ENCODE measurements around the gene PCNX3.

PCNX3 gene

GRCh38 chr11:65581928-65582327 is 33.6 kb upstream of the PCNX3 start:
- no peak overlapping the region for H3K9ac ChIP-seq (ENCODE audit: low read depth, low read length)
- no peaks in the 10 kb centered on the region for H3K36me3 ChIP-seq (ENCODE audit: control insufficient read depth, insufficient read depth, low read length)
- no peak overlapping the region for H3K4me3 ChIP-seq (ENCODE audit: low read depth, low read length)
- no peaks in the 10 kb centered on the region for H3K9me3 ChIP-seq (ENCODE audit: control insufficient read depth, insufficient read depth, low read length)
- no peak overlapping the region for H3K27ac ChIP-seq (ENCODE audit: low read depth, low read length)
- H3K4me1 ChIP-seq (ENCODE audit: control insufficient read depth, insufficient read depth, low read length) = no peaks in the 10 kb centered on the region
- peaks cover 67% of the 10 kb centered on the region for H3K27me3 ChIP-seq (ENCODE audit: control insufficient read depth, insufficient read depth, low read length)

GRCh38 chr11:65583589-65583988 is 32.0 kb upstream of the PCNX3 start:
- Histone ChIP-seq H3K9ac (ENCODE audit: low read depth, low read length) (no peak overlapping the region), H3K4me3 (ENCODE audit: low read depth, low read length) (no peak overlapping the region), H3K9me3 (ENCODE audit: control insufficient read depth, insufficient read depth, low read length) (no peaks in the 10 kb centered on the region), H3K27me3 (ENCODE audit: control insufficient read depth, insufficient read depth, low read length) (peaks cover 59% of the 10 kb centered on the region), H3K36me3 (ENCODE audit: control insufficient read depth, insufficient read depth, low read length) (no peaks in the 10 kb centered on the region), H3K27ac (ENCODE audit: low read depth, low read length) (no peak overlapping the region), H3K4me1 (ENCODE audit: control insufficient read depth, insufficient read depth, low read length) (no peaks in the 10 kb centered on the region; the same call in 1 of the 2 replicates)

DNA sequence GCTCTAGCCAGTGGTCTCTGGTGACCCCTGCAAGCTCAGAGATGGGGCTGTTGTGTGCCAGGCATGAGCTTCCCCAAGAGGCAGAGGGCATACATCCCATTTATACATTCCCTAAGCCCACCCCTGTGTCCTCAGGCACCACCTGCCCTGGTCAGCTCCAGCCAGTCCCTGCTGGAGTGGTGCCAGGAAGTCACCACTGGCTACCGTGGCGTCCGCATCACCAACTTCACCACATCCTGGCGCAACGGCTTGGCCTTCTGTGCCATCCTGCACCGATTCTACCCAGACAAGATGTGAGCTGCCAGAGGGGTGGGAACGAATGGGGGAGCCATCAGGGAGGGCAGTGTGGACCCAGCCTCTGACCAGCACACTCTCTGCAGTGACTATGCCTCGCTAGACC is 31.5 kb upstream of the PCNX3 start:
- Histone ChIP-seq H3K9me3 (ENCODE audit: control insufficient read depth, insufficient read depth, low read length) (no peaks in the 10 kb centered on the region), H3K4me1 (ENCODE audit: control insufficient read depth, insufficient read depth, low read length) (no peaks in the 10 kb centered on the region; the same call in 1 of the 2 replicates), H3K27ac (ENCODE audit: low read depth, low read length) (no peak overlapping the region), H3K9ac (ENCODE audit: low read depth, low read length) (no peak overlapping the region), H3K4me3 (ENCODE audit: low read depth, low read length) (no peak overlapping the region), H3K27me3 (ENCODE audit: control insufficient read depth, insufficient read depth, low read length) (peaks cover 57% of the 10 kb centered on the region), H3K36me3 (ENCODE audit: control insufficient read depth, insufficient read depth, low read length) (no peaks in the 10 kb centered on the region)

DNA sequence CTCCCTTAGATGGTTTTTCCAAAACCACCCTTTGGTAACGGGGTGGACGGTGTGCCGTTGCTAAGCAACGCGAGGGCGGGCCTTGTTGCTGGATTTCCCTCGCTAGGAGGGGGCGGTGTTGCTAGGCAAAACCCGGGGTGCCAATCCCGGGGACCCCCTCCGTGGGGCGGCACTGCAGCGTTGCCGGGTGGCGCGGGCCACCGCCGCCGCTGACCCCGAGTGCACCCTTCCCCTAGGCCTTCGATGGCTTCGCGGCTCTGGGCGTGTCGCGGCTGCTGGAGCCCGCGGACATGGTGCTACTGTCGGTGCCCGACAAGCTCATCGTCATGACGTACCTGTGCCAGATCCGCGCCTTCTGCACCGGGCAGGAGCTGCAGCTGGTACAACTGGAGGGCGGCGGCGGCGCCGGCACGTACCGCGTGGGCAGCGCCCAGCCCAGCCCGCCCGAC is 30.8 kb upstream of the PCNX3 start:
- peak overlapping the region; percentile 4; the same call in 1 of the 2 replicates for H3K4me3 ChIP-seq (ENCODE audit: low read depth, low read length)

GRCh38 chr11:65585396-65586246 is 30.0 kb upstream of the PCNX3 start:
- H3K4me1 ChIP-seq (ENCODE audit: control insufficient read depth, insufficient read depth, low read length) = no peaks in the 10 kb centered on the region; the same call in 1 of the 2 replicates
- no peak overlapping the region; the same call in 1 of the 2 replicates for H3K4me3 ChIP-seq (ENCODE audit: low read depth, low read length)
- H3K9me3 ChIP-seq (ENCODE audit: control insufficient read depth, insufficient read depth, low read length) = no peaks in the 10 kb centered on the region
- H3K27me3 ChIP-seq (ENCODE audit: control insufficient read depth, insufficient read depth, low read length) = peaks cover 63% of the 10 kb centered on the region
- H3K9ac ChIP-seq (ENCODE audit: low read depth, low read length) = no peak overlapping the region
- no peak overlapping the region for H3K27ac ChIP-seq (ENCODE audit: low read depth, low read length)
- H3K36me3 ChIP-seq (ENCODE audit: control insufficient read depth, insufficient read depth, low read length) = no peaks in the 10 kb centered on the region

More for the DNA sequence above, 30.8 kb upstream of the PCNX3 start:
- H3K36me3 ChIP-seq (ENCODE audit: control insufficient read depth, insufficient read depth, low read length) = no peaks in the 10 kb centered on the region
- no peak overlapping the region for H3K27ac ChIP-seq (ENCODE audit: low read depth, low read length)
- H3K9ac ChIP-seq (ENCODE audit: low read depth, low read length) = no peak overlapping the region
- H3K9me3 ChIP-seq (ENCODE audit: control insufficient read depth, insufficient read depth, low read length) = no peaks in the 10 kb centered on the region
- peaks cover 56% of the 10 kb centered on the region for H3K27me3 ChIP-seq (ENCODE audit: control insufficient read depth, insufficient read depth, low read length)
- no peaks in the 10 kb centered on the region; the same call in 1 of the 2 replicates for H3K4me1 ChIP-seq (ENCODE audit: control insufficient read depth, insufficient read depth, low read length)

- no peak overlapping the region for H3K27ac ChIP-seq (ENCODE audit: low read depth, low read length)
- H3K27me3 ChIP-seq (ENCODE audit: control insufficient read depth, insufficient read depth, low read length) = peaks cover 69% of the 10 kb centered on the region
- no peaks in the 10 kb centered on the region; the same call in 1 of the 2 replicates for H3K4me1 ChIP-seq (ENCODE audit: control insufficient read depth, insufficient read depth, low read length)
- no peak overlapping the region for H3K4me3 ChIP-seq (ENCODE audit: low read depth, low read length)
- H3K9me3 ChIP-seq (ENCODE audit: control insufficient read depth, insufficient read depth, low read length) = no peaks in the 10 kb centered on the region
- H3K36me3 ChIP-seq (ENCODE audit: control insufficient read depth, insufficient read depth, low read length) = no peaks in the 10 kb centered on the region
- H3K9ac ChIP-seq (ENCODE audit: low read depth, low read length) = no peak overlapping the region
These were observed 29.3 kb upstream of the PCNX3 start for GRCh38 chr11:65586247-65586630.

DNA sequence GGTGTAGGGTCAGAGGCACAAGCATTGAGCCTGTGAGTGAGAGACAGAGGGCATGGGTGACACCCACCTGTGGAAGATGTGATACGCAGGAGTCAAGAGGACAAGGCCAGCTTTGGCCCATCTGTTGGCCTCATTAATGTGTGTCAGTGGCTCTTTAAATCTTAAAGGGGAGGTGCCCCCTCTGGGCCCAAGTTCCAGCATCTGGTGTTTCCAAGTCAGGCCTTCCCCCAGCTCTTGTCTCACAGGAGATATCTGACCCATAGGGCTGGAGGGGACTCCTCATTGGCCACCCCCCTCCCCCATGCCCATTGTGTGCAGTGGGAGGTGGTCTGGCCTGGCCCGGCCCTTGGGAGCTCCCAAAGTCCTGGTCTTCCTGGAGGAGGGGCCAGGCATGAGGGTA is 28.9 kb upstream of the PCNX3 start:
- H3K9me3 ChIP-seq (ENCODE audit: control insufficient read depth, insufficient read depth, low read length) = no peaks in the 10 kb centered on the region
- peaks cover 73% of the 10 kb centered on the region for H3K27me3 ChIP-seq (ENCODE audit: control insufficient read depth, insufficient read depth, low read length)
- no peaks in the 10 kb centered on the region; the same call in 1 of the 2 replicates for H3K4me1 ChIP-seq (ENCODE audit: control insufficient read depth, insufficient read depth, low read length)
- no peak overlapping the region for H3K9ac ChIP-seq (ENCODE audit: low read depth, low read length)
- no peak overlapping the region for H3K27ac ChIP-seq (ENCODE audit: low read depth, low read length)
- no peak overlapping the region for H3K4me3 ChIP-seq (ENCODE audit: low read depth, low read length)
- no peaks in the 10 kb centered on the region for H3K36me3 ChIP-seq (ENCODE audit: control insufficient read depth, insufficient read depth, low read length)

DNA sequence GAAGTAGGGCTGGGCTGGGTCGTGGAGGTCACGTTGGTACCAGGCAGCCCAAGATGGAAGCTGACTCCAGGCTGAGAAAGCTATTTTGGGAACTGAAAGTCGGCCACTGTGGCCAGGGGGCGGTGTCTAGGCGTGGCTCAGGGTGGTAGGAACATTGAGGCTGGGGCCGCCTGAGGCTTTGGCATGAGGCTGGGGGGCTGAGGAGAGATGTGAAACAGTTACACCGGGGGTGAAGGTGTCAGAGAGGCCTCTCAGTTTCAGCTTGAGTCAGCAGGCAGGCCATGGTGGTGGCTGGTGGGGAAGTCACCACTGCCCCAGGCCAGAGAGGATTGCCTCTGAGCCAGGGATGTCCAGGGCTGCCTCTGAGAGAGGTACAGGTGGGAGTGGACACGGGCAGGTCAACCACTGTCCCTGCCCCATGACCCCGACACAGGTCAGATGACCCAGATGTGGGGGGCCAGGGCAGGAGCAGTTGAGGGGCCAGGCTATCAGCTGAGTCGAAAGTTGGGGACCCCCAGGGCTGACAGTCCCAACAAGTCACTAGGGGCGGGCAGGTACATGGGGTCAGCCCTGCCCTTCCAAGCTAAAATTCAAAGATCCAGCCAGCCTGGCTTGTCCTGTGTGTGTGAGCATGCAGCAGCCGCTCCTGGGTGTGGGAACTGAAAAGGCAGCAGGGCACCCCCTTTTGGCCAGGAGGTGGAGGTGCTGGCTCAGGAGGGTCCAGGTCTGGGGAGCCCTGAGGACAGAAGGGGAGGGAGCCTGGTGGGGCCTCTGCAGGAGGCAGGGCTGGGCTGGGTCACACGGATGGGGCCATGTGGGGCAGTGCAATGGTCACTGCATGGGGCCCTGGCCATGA is 27.1 kb upstream of the PCNX3 start:
- H3K36me3 ChIP-seq (ENCODE audit: control insufficient read depth, insufficient read depth, low read length) = no peaks in the 10 kb centered on the region
- peaks cover 78% of the 10 kb centered on the region for H3K27me3 ChIP-seq (ENCODE audit: control insufficient read depth, insufficient read depth, low read length)
- peaks cover 3% of the 10 kb centered on the region; the same call in 1 of the 2 replicates for H3K4me1 ChIP-seq (ENCODE audit: control insufficient read depth, insufficient read depth, low read length)
- no peak overlapping the region for H3K9ac ChIP-seq (ENCODE audit: low read depth, low read length)
- no peak overlapping the region for H3K27ac ChIP-seq (ENCODE audit: low read depth, low read length)
- H3K4me3 ChIP-seq (ENCODE audit: low read depth, low read length) = no peak overlapping the region
- no peaks in the 10 kb centered on the region for H3K9me3 ChIP-seq (ENCODE audit: control insufficient read depth, insufficient read depth, low read length)

GRCh38 chr11:65589444-65590239 is 25.9 kb upstream of the PCNX3 start:
- no peaks in the 10 kb centered on the region for H3K9me3 ChIP-seq (ENCODE audit: control insufficient read depth, insufficient read depth, low read length)
- no peaks in the 10 kb centered on the region for H3K36me3 ChIP-seq (ENCODE audit: control insufficient read depth, insufficient read depth, low read length)
- no peak overlapping the region for H3K4me3 ChIP-seq (ENCODE audit: low read depth, low read length)
- H3K27ac ChIP-seq (ENCODE audit: low read depth, low read length) = no peak overlapping the region
- H3K27me3 ChIP-seq (ENCODE audit: control insufficient read depth, insufficient read depth, low read length) = peaks cover 72% of the 10 kb centered on the region
- no peak overlapping the region for H3K9ac ChIP-seq (ENCODE audit: low read depth, low read length)
- peaks cover 3% of the 10 kb centered on the region; the same call in 1 of the 2 replicates for H3K4me1 ChIP-seq (ENCODE audit: control insufficient read depth, insufficient read depth, low read length)

- Histone ChIP-seq H3K4me3 (ENCODE audit: low read depth, low read length) (no peak overlapping the region), H3K9me3 (ENCODE audit: control insufficient read depth, insufficient read depth, low read length) (no peaks in the 10 kb centered on the region), H3K27ac (ENCODE audit: low read depth, low read length) (no peak overlapping the region), H3K27me3 (ENCODE audit: control insufficient read depth, insufficient read depth, low read length) (peaks cover 65% of the 10 kb centered on the region), H3K9ac (ENCODE audit: low read depth, low read length) (no peak overlapping the region), H3K36me3 (ENCODE audit: control insufficient read depth, insufficient read depth, low read length) (no peaks in the 10 kb centered on the region), H3K4me1 (ENCODE audit: control insufficient read depth, insufficient read depth, low read length) (peaks cover 3% of the 10 kb centered on the region; the same call in 1 of the 2 replicates)
These were observed 25.3 kb upstream of the PCNX3 start for GRCh38 chr11:65590240-65590738.
